Measurements from ENCODE around the gene VAV3. TPM values are rescaled to one million over a fixed set of nuclear protein-coding genes. Genes with fewer than 3 reads are reported as not detected.
"Not testable (repeated sequence)": the region's sequence is repeated elsewhere in the genome, so short reads cannot be mapped to it uniquely, and the experiment has no call there.

The VAV3 gene
- total RNA-seq, 1 donor from 2014 or later = 1.9 TPM

DNA sequence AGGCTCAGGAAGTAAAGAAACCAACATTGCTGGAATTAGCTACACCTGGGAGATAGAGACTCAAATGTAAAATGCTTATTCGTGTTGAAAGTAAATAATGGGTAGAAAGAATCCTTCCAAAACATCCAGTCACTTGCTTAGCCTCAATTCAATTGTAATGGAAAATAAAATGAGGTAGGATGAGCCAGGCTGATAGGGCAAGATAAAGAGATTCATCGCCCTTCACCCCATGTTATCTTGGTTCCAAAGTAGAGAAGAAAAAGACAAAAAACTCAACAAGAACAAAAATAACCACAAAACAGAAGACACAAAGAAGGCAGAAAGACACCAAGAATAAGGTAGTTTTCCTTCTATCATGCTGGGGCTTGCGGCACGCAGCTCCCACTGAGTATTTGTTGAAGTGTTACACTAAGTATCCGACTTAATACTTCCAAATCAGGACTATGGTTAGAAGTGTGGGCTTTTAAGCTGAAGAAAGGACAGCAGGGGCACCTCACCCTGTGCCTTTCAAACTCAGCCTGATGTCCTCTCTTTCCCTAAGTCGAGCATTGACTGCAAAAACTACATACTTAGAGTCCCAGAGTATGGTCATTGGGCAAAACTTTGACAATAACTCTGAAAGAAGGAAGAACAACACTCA, 202.1 kb downstream of the VAV3 start:
- H3K9me3 Mint-ChIP-seq = no peaks in the 10 kb centered on the region
- peaks cover 3% of the 10 kb centered on the region for H3K27me3 Mint-ChIP-seq (ENCODE audit: low read depth)
- H3K36me3 Mint-ChIP-seq (ENCODE audit: low read depth) = no peaks in the 10 kb centered on the region
- no peak overlapping the region for H3K4me3 Mint-ChIP-seq (ENCODE audit: low read depth)
- no peak for DNase-seq (ENCODE audit: low spot score)
- no peaks in the 10 kb centered on the region for H3K4me1 Mint-ChIP-seq (ENCODE audit: low read depth)
- H3K27ac Mint-ChIP-seq = no peak overlapping the region
- intact Hi-C loops (cut with micrococcal nuclease) = no loop called here

DNA sequence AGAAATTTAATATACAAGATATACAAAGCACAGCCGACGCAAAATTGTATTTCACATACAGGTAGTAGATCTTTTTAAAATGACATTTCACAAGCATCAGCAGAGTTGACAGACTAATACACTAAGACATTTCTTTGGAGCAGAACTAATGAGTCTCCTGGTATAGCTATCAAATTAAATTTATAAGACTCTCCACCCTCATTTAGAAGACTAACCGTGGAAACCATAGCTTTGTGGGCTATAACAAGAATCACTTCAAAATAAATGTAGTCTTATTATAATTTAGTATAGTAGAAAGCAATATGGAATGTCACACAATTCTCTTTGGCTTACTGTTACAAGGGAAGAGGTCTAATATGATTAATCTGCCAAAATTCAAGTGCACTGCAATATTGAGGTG, 204.9 kb downstream of the VAV3 start:
- Mint-ChIP-seq H3K9me3 (no peaks in the 10 kb centered on the region), H3K4me1 (ENCODE audit: low read depth) (no peaks in the 10 kb centered on the region), H3K27ac (no peak overlapping the region), H3K36me3 (ENCODE audit: low read depth) (no peaks in the 10 kb centered on the region), H3K4me3 (ENCODE audit: low read depth) (no peak overlapping the region), H3K27me3 (ENCODE audit: low read depth) (peaks cover 2% of the 10 kb centered on the region)
- intact Hi-C loops (cut with micrococcal nuclease) = no loop called here
- DNase-seq (ENCODE audit: low spot score) = no peak

DNA sequence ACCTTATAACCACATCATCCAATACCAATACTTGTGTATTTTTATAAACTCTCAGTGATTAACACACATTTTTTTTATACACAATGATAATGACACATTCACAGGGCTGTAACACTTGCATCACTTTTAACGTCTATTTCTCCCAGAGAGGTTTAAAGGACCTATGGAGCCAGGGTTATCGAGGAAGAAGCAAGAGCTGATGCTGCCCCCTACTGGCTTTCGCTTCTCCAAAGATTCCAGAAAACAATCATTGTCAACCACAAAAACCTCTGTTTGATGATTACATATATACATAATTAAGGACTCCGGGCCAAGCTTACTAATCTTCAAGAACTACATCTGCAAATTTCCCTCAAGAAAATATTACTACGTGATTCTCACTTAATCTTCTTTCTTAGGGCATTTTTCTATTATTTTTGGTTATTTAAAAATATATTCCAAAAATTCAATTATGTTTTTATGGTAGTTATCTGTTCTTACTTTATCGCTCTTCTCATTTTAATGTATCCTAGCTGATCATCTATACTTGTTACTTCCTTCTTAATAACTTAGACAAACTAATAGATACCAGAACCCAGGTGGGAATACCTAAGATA, 214.5 kb downstream of the VAV3 start:
- Mint-ChIP-seq H3K9me3 (no peaks in the 10 kb centered on the region), H3K36me3 (ENCODE audit: low read depth) (no peaks in the 10 kb centered on the region), H3K27ac (no peak overlapping the region), H3K4me1 (ENCODE audit: low read depth) (no peaks in the 10 kb centered on the region), H3K4me3 (ENCODE audit: low read depth) (no peak overlapping the region), H3K27me3 (ENCODE audit: low read depth) (no peaks in the 10 kb centered on the region)
- intact Hi-C loops (cut with micrococcal nuclease) = no loop called here
- DNase-seq (ENCODE audit: low spot score) = no peak

DNA sequence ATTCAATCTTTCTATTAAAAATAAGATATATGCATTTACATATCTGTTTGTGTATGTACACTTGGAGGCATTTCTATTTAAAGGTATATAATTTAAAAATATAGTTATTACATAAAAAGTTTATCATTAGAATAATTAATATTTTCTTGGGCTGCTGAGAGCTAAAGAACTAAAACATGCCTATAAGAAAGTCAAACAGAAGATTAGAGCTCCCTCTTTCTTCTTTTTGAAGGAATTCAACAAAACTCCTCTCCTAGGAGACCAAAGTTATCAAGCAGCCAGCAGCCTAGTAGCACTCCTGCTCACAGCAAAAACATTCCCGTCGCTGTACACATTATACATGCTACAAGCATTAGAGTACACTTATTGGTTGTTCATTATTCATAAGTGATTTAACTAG, 216.4 kb downstream of the VAV3 start:
- Mint-ChIP-seq H3K9me3 (no peaks in the 10 kb centered on the region), H3K4me1 (ENCODE audit: low read depth) (no peaks in the 10 kb centered on the region), H3K27ac (no peak overlapping the region), H3K27me3 (ENCODE audit: low read depth) (no peaks in the 10 kb centered on the region), H3K36me3 (ENCODE audit: low read depth) (no peaks in the 10 kb centered on the region), H3K4me3 (ENCODE audit: low read depth) (no peak overlapping the region)
- intact Hi-C loops (cut with micrococcal nuclease) = loop anchor here (2.0 kb wide), 1 partner anchor 318 kb away; no protein-coding TSS in a partner anchor
- DNase-seq (ENCODE audit: low spot score) = no peak

DNA sequence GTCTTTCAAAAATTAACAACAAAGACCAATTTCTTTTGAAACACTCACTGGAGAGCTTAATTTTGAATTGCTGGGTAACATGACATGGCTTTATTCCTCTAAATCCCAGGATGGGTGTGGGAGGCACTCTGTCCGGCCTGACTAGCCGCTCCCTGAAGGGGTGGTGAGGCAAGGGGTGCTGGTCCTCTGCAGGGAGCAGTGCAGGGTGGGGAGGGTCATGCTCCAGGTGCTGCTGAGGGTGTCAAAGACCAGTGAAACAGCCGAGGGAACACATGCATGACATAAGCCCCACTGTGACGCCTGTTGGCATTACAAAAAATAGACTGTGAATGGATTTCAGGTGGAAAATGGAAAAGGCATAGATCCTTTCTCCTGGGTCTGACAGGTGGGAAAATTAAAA, 223.7 kb downstream of the VAV3 start:
- no peaks in the 10 kb centered on the region for H3K36me3 Mint-ChIP-seq (ENCODE audit: low read depth)
- no peaks in the 10 kb centered on the region for H3K27me3 Mint-ChIP-seq (ENCODE audit: low read depth)
- H3K4me3 Mint-ChIP-seq (ENCODE audit: low read depth) = no peak overlapping the region
- no peak overlapping the region for H3K27ac Mint-ChIP-seq
- no peaks in the 10 kb centered on the region for H3K9me3 Mint-ChIP-seq
- DNase-seq (ENCODE audit: low spot score) = no peak
- no peaks in the 10 kb centered on the region for H3K4me1 Mint-ChIP-seq (ENCODE audit: low read depth)
- intact Hi-C loops (cut with micrococcal nuclease) = no loop called here

DNA sequence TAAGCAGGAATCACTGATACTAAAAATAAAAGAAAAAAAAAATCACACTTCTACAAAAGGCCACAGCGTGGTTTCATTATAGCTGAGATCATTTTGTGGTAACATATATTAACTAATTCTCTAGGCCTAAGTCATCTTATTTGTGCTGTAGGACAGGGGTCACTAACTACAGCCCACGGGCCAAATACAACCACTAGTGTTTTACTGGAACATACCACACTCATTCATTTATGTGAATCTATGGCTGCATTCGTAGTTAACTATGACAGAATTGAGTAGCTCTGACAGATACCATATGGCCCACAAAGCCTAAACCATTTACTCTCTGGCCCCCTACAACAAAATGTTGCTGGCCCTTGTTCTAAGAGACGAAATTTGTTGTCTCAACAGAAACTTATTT, 224.4 kb downstream of the VAV3 start:
- Mint-ChIP-seq H3K27me3 (ENCODE audit: low read depth) (no peaks in the 10 kb centered on the region), H3K4me3 (ENCODE audit: low read depth) (no peak overlapping the region)

DNA sequence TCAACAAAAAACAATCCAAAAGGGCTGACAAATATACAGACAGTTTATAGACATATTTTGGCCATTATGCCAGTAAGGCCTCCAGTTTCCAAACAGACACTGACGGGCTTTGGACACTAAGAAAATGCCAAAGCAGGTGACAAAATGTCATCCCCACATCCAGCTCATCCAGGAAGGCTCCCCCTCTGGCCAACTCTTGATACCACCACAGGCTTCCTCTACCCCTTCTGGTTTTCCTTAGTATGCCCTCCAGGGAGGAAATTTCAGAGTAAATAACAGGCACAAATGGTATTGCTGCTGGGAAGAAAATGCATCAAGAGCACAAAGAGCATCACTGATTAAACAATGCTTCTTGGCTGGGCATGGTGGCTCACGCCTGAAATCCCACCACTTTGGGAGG, 225.3 kb downstream of the VAV3 start:
- Mint-ChIP-seq H3K9me3 (no peaks in the 10 kb centered on the region), H3K27ac (no peak overlapping the region), H3K4me3 (ENCODE audit: low read depth) (no peak overlapping the region), H3K27me3 (ENCODE audit: low read depth) (peaks cover 2% of the 10 kb centered on the region), H3K4me1 (ENCODE audit: low read depth) (no peaks in the 10 kb centered on the region), H3K36me3 (ENCODE audit: low read depth) (no peaks in the 10 kb centered on the region)
- intact Hi-C loops (cut with micrococcal nuclease) = no loop called here
- DNase-seq (ENCODE audit: low spot score) = no peak

More for the DNA sequence above, 224.4 kb downstream of the VAV3 start:
- Mint-ChIP-seq H3K9me3 (no peaks in the 10 kb centered on the region), H3K36me3 (ENCODE audit: low read depth) (no peaks in the 10 kb centered on the region), H3K4me1 (ENCODE audit: low read depth) (no peaks in the 10 kb centered on the region), H3K27ac (no peak overlapping the region)
- no peak for DNase-seq (ENCODE audit: low spot score)
- intact Hi-C loops (cut with micrococcal nuclease) = no loop called here

DNA sequence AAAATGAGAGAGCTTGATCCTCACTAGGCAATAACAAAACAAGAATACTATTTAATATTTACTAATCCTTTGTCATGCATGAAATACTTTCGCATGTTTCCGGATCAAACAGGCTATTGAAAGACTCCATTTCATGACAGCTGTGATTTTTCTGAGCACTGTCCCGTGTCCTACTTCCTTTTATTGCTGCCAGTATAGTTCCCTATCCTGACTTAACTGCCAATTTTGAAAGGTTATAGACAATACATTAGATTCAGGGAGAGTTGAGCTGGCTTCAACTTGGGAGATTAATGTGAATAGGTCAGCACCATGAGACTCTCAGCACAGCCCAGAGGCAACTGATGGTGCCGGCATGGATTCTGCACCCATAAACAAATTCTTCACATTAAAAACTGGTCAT, 225.8 kb downstream of the VAV3 start:
- H3K27me3 Mint-ChIP-seq (ENCODE audit: low read depth) = peaks cover 2% of the 10 kb centered on the region
- no peak for DNase-seq (ENCODE audit: low spot score)
- H3K36me3 Mint-ChIP-seq (ENCODE audit: low read depth) = no peaks in the 10 kb centered on the region
- intact Hi-C loops (cut with micrococcal nuclease) = no loop called here
- no peak overlapping the region for H3K27ac Mint-ChIP-seq
- no peaks in the 10 kb centered on the region for H3K9me3 Mint-ChIP-seq
- H3K4me3 Mint-ChIP-seq (ENCODE audit: low read depth) = no peak overlapping the region
- no peaks in the 10 kb centered on the region for H3K4me1 Mint-ChIP-seq (ENCODE audit: low read depth)

DNA sequence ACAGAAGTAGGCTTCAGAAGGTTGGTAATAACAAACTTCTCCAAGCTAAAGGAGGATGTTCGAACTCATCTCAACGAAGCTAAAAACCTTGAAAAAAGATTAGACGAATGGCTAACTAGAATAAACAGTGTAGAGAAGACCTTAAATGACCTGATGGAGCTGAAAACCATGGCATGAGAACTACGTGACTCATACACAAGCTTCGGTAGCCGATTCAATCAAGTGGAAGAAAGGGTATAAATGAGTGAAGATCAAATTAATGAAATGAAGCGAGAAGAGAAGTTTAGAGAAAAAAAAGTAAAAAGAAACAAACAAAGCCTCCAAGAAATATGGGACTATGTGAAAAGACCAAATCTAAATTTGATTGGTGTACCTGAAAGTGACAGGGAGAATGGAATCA, 231.6 kb downstream of the VAV3 start:
- H3K27me3 Mint-ChIP-seq (ENCODE audit: low read depth); intact Hi-C loops (cut with micrococcal nuclease); DNase-seq (ENCODE audit: low spot score); H3K4me3 Mint-ChIP-seq (ENCODE audit: low read depth); H3K36me3 Mint-ChIP-seq (ENCODE audit: low read depth); H3K27ac Mint-ChIP-seq; H3K9me3 Mint-ChIP-seq; H3K4me1 Mint-ChIP-seq (ENCODE audit: low read depth): not testable (repeated sequence)

DNA sequence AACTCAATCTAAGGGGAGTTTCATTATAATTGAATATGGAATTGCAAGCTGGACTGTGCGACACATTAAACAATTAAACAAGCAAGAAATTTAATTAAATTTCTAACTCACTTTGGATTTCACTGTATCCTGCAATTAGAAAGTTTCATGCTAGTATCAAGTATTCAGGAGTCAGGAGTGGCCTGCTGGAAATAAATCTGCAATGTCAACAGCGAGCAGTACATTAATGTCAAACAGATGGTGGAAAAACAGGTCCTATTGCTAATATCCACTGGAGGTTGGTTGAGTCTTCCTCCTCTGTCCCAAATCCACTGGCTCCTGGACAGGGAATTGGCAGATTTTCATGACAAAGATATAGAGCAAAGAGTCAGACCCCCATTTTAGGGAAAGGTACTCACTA, 237.1 kb downstream of the VAV3 start:
- H3K9me3 Mint-ChIP-seq = no peaks in the 10 kb centered on the region

DNA sequence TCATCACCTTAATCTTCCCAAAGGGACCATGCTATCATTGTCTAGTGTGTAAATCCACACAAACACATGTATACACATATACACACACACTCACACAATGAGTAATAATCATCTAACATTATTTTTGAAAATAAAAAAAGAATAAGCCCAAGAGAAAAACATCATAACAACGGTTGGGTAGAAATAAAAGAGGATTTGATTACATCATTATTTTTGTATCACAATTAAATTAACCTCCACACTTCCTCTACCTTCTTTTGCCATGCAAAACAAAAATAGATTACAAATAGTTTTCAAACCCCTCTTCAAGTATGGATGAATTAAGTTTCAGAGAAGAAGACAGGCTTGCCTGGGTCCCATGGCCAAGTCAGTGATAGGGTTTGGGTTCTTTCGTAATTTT, 238.1 kb downstream of the VAV3 start:
- Mint-ChIP-seq H3K4me3 (ENCODE audit: low read depth) (no peak overlapping the region), H3K4me1 (ENCODE audit: low read depth) (no peaks in the 10 kb centered on the region), H3K27ac (no peak overlapping the region), H3K36me3 (ENCODE audit: low read depth) (no peaks in the 10 kb centered on the region), H3K27me3 (ENCODE audit: low read depth) (no peaks in the 10 kb centered on the region), H3K9me3 (no peaks in the 10 kb centered on the region)
- no peak for DNase-seq (ENCODE audit: low spot score)
- intact Hi-C loops (cut with micrococcal nuclease) = no loop called here

More for the DNA sequence above, 237.1 kb downstream of the VAV3 start:
- Mint-ChIP-seq H3K36me3 (ENCODE audit: low read depth) (no peaks in the 10 kb centered on the region), H3K4me3 (ENCODE audit: low read depth) (no peak overlapping the region), H3K4me1 (ENCODE audit: low read depth) (no peaks in the 10 kb centered on the region), H3K27me3 (ENCODE audit: low read depth) (no peaks in the 10 kb centered on the region), H3K27ac (no peak overlapping the region)
- intact Hi-C loops (cut with micrococcal nuclease) = no loop called here
- DNase-seq (ENCODE audit: low spot score) = no peak

DNA sequence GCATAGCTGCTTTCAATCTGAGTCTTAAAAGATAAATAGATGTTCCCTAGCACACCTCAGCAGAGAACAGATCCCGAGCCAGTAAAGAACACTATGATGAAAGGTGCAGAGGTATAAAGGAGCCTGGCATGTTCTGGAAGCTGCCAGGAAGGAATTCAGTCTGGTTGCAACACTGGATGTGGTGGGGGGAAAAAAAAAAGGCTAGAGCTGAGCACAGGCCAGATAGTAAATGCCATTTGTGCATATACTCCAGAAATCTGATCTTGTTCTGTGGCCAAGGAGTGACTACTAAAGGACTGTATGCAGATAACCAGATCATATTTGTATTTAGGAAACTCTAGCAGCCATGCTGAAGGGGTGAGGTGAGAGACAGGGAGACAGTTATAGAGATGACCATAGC, 240.3 kb downstream of the VAV3 start:
- H3K4me1 Mint-ChIP-seq (ENCODE audit: low read depth) = no peaks in the 10 kb centered on the region
- no peaks in the 10 kb centered on the region for H3K27me3 Mint-ChIP-seq (ENCODE audit: low read depth)
- DNase-seq (ENCODE audit: low spot score) = no peak
- no peak overlapping the region for H3K4me3 Mint-ChIP-seq (ENCODE audit: low read depth)
- no peaks in the 10 kb centered on the region for H3K36me3 Mint-ChIP-seq (ENCODE audit: low read depth)
- H3K9me3 Mint-ChIP-seq = no peaks in the 10 kb centered on the region
- H3K27ac Mint-ChIP-seq = no peak overlapping the region
- intact Hi-C loops (cut with micrococcal nuclease) = no loop called here

DNA sequence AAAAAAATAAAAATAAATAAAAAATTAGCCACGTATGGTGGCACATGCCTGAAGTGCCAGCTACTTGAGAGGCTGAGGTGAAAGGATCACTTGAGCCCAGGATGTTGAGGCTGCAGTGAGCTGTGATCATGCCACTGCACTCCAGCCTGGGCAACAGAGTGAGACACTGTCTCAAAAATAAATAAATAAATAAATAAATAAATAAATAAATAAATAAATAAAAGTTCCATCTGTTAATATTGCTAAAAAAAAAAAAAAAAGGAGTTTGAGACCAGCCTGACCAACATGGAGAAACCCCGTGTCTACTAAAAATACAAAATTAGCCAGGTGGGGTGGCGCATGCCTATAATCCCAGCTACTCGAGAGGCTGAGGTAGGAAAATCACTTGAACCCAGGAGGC, 244.8 kb downstream of the VAV3 start:
- intact Hi-C loops (cut with micrococcal nuclease); H3K4me1 Mint-ChIP-seq (ENCODE audit: low read depth): not testable (repeated sequence)

DNA sequence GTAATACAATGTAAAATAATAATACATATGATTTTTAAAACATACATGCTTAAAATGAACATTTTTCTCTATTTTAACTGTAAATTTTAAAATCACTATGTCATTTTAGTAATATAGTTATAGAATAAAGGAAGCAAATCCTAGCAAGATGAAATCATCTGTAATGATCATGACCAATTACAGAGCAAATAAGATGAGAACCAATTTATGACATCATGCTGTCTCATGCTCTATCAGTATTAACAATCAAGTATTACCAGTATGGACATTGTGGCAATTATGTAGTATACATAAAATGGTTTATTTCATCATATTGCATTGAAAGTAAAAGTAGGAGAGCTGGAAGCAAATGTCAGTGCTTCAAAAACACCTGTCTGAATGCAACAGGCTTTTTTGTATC, 255.0 kb downstream of the VAV3 start:
- no peaks in the 10 kb centered on the region for H3K9me3 Mint-ChIP-seq
- H3K36me3 Mint-ChIP-seq (ENCODE audit: low read depth) = no peaks in the 10 kb centered on the region
- DNase-seq (ENCODE audit: low spot score) = no peak
- H3K4me1 Mint-ChIP-seq (ENCODE audit: low read depth) = no peaks in the 10 kb centered on the region
- no peaks in the 10 kb centered on the region for H3K27me3 Mint-ChIP-seq (ENCODE audit: low read depth)
- H3K27ac Mint-ChIP-seq = no peak overlapping the region
- intact Hi-C loops (cut with micrococcal nuclease) = no loop called here
- no peak overlapping the region for H3K4me3 Mint-ChIP-seq (ENCODE audit: low read depth)

More for the DNA sequence above, 244.8 kb downstream of the VAV3 start:
- H3K4me3 Mint-ChIP-seq (ENCODE audit: low read depth); H3K27me3 Mint-ChIP-seq (ENCODE audit: low read depth); H3K9me3 Mint-ChIP-seq; H3K36me3 Mint-ChIP-seq (ENCODE audit: low read depth); H3K27ac Mint-ChIP-seq; DNase-seq (ENCODE audit: low spot score): not testable (repeated sequence)

All from activated T-helper 2 cell treated with anti-CD3 and anti-CD28 coated beads, Interferon-gamma antibody, Interleukin-2, Interleukin-4, amounts not matched to agents 10 μg/mL and 5 μg/mL and 100 μg/mL, durations not matched to agents 14 hours and 24 hours and 36 hours (primary cell).